Astrocyte of the spinal cord (primary cell): ENCODE measurements around the gene POFUT1.

Experiments used
- DNase-seq: peaks from one replicate; pipeline ENCODE4 v3.0.0; 2011; ENCODE audit warnings: low read depth, low spot score
- H3K4me3 ChIP-seq: 2 replicates; pipeline ENCODE4 v1.5.1; 2011; ENCODE audit warnings: low read depth, mild to moderate bottlenecking, low read length, moderate library complexity
- in situ Hi-C: cut with HindIII; loops from 2 replicates; pipeline ENCODE4 v1.10.0; 2017; ENCODE audit warnings: low sequenced_read_pairs
- TF ChIP-seq, protein P1 (sequence below): IDR thresholded peaks from 2 replicates; pipeline ENCODE4 v1.5.1; 2012; ENCODE audit warnings: low read depth, mild to moderate bottlenecking, low read length, inconsistent platforms

The POFUT1 gene

DNA sequence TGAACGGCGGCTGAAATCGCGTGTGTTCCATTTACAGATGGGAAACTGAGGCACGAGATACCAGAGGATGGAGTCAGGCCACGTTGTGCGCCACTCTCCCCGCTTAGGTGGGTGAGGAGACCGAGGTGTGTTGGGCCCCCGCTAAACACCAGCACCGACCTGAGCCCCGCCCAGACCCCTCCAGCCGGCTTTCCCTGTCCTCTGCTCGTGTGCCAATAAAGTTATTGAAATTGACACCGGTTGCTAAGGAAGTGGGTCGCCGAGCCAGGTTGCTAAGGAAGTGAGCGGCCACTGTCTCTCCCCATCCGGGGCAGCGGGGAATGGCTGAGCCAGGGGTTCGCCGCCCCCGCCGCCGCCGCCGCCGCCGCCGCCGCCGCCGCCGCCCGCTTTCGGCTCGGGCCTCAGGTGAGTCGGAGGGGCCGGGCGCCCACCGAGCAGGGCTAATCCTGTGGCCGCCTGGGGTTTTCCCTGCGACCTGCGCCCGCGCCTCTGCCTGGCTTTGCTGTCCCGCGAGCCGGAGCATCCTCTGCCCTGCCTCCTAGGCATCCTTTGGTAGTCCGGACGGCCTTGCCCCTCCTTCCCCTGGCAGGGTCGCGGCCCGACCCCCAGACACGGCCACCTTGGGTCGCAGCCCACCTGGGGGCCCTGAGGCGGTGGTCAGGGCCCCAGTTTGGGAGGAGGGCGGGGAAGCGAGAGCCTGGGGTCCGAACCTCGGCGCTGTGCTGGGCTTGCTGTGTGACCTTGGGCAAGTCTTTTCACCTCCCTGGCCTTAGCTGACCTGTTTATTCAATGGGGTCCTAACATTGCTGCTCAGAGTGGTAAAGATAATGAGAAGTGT, 69.9 kb downstream of the POFUT1 start, which contains the start of gene KIF3B:
Gene KIF3B (plus strand): TSS at position 291 of the 838 bp plus-strand sequence. CDS start 32,127 bp downstream, outside the sequence.
- H3K4me3 ChIP-seq, result peak within 1 kb of the TSS; percentile 91
- in situ Hi-C loops, result no loop called here
- TF ChIP-seq, protein P1, sequence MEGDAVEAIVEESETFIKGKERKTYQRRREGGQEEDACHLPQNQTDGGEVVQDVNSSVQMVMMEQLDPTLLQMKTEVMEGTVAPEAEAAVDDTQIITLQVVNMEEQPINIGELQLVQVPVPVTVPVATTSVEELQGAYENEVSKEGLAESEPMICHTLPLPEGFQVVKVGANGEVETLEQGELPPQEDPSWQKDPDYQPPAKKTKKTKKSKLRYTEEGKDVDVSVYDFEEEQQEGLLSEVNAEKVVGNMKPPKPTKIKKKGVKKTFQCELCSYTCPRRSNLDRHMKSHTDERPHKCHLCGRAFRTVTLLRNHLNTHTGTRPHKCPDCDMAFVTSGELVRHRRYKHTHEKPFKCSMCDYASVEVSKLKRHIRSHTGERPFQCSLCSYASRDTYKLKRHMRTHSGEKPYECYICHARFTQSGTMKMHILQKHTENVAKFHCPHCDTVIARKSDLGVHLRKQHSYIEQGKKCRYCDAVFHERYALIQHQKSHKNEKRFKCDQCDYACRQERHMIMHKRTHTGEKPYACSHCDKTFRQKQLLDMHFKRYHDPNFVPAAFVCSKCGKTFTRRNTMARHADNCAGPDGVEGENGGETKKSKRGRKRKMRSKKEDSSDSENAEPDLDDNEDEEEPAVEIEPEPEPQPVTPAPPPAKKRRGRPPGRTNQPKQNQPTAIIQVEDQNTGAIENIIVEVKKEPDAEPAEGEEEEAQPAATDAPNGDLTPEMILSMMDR, result no peak
- DNase-seq, result peak; percentile 88

- in situ Hi-C loops, result no loop called here
- DNase-seq, result no peak
- TF ChIP-seq, protein P1, result no peak
- H3K4me3 ChIP-seq, result peak overlapping the region; percentile 91
These were observed 70.5 kb downstream of the POFUT1 start for GRCh38 chr20:32278199-32278643.

DNA sequence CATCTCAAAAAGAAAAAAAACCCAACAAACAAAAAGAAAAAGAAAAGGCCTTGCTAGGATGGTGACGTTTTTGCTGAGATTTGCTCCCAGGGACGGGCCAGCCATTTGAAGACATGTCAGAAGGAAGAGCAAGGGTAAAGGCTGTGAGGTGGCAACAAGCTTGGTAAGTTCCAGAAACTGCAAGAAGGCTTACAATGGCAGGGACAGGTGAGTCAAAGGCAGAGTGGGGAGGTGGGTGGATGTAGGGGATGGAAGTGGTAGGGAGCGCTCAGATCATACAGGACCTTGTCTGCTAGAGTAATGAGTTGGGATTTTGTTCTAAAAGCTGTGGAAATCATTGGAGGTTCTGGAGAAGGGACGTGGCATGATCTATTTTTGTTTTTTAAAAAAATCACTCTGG, 74.0 kb downstream of the POFUT1 start:
- H3K4me3 ChIP-seq, result no peak overlapping the region
- TF ChIP-seq, protein P1, result no peak
- DNase-seq, result no peak
- in situ Hi-C loops, result no loop called here

GRCh38 chr20:32282461-32282860, 74.8 kb downstream of the POFUT1 start:
- TF ChIP-seq, protein P1, result no peak
- no peak overlapping the region for H3K4me3 ChIP-seq
- DNase-seq, result no peak
- in situ Hi-C loops, result no loop called here

DNA sequence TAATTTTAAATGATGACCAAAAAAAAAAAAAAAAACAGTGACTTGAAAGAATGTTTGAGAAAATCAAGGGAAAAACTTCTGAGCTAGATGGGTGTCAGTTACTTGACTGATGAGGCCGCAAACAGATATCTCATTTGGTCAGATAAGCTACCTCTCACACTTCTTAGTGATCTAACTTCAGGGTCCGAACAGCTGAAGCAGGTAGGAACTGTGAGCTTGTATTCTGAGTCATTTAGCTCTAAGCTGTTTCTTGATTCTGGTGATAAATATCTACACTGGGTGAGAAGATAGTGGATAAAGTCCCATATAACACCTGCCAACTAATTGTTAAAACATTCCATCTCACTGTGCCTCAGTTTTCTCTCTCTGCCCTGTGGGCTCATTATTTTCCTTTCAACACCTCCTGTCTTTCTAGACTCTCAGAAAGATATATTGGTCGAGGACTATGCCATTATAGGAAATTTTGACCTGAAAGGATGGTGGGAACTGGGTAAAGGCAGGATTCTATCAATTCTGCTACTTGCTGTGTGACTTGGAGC, 77.5 kb downstream of the POFUT1 start:
- DNase-seq, result no peak
- TF ChIP-seq, protein P1, result no peak
- in situ Hi-C loops, result no loop called here
- H3K4me3 ChIP-seq, result no peak overlapping the region

DNA sequence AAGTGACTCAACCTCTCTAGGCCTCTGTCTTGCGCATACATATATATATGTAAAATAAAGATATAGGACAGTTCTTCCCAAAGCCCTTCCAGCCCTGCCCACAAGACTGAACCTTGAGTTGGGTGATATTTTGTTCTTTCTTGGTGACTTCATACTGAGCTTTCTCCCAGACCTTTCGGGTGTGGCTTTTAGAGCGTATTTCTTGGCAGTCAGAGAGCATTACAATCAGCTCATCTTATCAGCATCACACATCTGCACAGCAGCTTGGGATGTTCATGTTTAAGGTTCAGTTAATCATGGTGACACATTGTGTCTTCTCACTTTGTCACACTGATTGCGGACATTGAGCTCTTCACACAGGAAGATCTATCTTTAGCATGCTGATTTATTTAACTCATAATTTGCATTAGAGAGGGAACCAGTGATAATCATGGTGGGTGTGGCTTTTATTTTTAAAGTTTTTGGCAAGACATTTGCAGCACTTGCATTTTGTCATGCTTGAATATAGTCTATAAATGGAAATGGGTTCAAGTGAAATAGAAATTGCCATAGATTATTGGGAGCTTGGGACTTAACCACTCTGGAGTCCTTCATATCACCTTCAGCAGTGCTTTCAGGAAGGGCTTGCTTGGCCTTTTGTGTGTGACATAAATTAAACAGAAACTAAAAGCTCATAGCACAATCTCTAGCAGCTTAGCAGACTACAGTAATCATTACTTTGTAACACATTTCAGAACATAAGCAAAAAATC, 78.1 kb downstream of the POFUT1 start:
- DNase-seq, result no peak
- TF ChIP-seq, protein P1, result no peak
- no peak overlapping the region for H3K4me3 ChIP-seq
- in situ Hi-C loops, result no loop called here
